Nephron progenitor cell (in vitro differentiated cells): ENCODE measurements around the gene NXT1.

Experiments
- DNase-seq: peaks from one replicate; pipeline ENCODE4 v3.0.0; 2021
- H3K27ac Mint-ChIP-seq: 2 replicates; pipeline ENCODE4 v1.8.0; 2021; ENCODE audit warnings: mild to moderate bottlenecking, moderate library complexity, mixed read lengths
- H3K27me3 Mint-ChIP-seq: 2 replicates; pipeline ENCODE4 v1.8.0; 2021; ENCODE audit warnings: mild to moderate bottlenecking, low read depth, mixed read lengths; ENCODE audit not compliant: poor library complexity
- H3K36me3 Mint-ChIP-seq: 2 replicates; pipeline ENCODE4 v1.8.0; 2021; ENCODE audit warnings: low read depth, mixed read lengths
- H3K4me1 Mint-ChIP-seq: 2 replicates; pipeline ENCODE4 v1.8.0; 2021; ENCODE audit warnings: mixed read lengths
- H3K4me3 Mint-ChIP-seq: 2 replicates; pipeline ENCODE4 v1.8.0; 2021; ENCODE audit warnings: mild to moderate bottlenecking, moderate library complexity, mixed read lengths
- H3K9me3 Mint-ChIP-seq: 2 replicates; pipeline ENCODE4 v1.8.0; 2021; ENCODE audit warnings: mild to moderate bottlenecking, moderate library complexity, mixed read lengths
- TF ChIP-seq, protein P1 (sequence below): fragments of 200-600 bp; sonication (generic); IDR thresholded peaks from 2 replicates; pipeline ENCODE4 v1.5.0; 2021; ENCODE audit warnings: antibody characterized with exemption

The NXT1 gene

DNA sequence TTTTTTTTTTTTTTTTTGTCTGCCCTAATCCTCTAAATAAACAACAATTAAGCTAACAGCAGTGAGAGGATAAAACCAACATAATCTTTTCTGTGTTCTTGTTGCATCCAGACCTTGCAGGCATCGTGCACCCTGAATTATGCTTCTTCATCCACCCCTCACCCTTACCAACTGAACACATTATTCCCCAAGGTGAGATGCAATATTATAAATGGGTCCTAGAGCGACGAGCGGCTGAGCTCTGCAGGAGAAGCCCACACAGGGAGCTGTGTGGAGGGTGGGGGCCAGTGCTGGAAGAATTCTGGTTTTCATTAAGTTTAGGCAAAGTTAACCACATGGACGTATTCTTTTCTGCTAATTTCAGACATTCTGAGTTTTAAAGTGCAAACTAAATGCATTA lies 32.2 kb upstream of the NXT1 start:
- DNase-seq = no peak
- H3K4me3 Mint-ChIP-seq = no peak overlapping the region
- no peaks in the 10 kb centered on the region for H3K36me3 Mint-ChIP-seq
- H3K9me3 Mint-ChIP-seq = peaks cover 27% of the 10 kb centered on the region
- TF ChIP-seq, protein P1, sequence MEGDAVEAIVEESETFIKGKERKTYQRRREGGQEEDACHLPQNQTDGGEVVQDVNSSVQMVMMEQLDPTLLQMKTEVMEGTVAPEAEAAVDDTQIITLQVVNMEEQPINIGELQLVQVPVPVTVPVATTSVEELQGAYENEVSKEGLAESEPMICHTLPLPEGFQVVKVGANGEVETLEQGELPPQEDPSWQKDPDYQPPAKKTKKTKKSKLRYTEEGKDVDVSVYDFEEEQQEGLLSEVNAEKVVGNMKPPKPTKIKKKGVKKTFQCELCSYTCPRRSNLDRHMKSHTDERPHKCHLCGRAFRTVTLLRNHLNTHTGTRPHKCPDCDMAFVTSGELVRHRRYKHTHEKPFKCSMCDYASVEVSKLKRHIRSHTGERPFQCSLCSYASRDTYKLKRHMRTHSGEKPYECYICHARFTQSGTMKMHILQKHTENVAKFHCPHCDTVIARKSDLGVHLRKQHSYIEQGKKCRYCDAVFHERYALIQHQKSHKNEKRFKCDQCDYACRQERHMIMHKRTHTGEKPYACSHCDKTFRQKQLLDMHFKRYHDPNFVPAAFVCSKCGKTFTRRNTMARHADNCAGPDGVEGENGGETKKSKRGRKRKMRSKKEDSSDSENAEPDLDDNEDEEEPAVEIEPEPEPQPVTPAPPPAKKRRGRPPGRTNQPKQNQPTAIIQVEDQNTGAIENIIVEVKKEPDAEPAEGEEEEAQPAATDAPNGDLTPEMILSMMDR = no peak
- H3K4me1 Mint-ChIP-seq = no peaks in the 10 kb centered on the region
- H3K27ac Mint-ChIP-seq = no peak overlapping the region
- peaks cover 12% of the 10 kb centered on the region for H3K27me3 Mint-ChIP-seq

DNA sequence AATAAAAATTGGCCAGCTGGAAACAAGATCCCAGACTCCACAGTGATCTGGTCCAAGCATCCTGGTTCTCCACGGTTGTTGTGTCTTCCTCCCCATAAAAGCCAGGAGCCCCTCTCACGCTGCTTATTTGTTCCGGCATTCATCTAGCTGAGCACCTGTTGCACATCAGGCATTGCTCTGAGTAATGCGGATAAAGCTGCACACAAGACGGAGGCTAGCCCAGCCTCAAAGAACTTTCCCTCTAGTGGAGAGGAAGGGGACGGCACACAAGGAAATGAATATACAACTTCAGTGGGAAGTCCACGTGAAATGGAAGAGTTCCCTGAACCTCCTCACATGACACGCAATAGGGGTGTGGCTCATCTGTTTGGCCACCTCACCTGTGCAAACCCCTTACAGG lies 30.3 kb upstream of the NXT1 start:
- H3K4me3 Mint-ChIP-seq = no peak overlapping the region
- no peak overlapping the region for H3K27ac Mint-ChIP-seq
- TF ChIP-seq, protein P1 = no peak
- DNase-seq = no peak
- peaks cover 27% of the 10 kb centered on the region for H3K9me3 Mint-ChIP-seq
- H3K27me3 Mint-ChIP-seq = peaks cover 12% of the 10 kb centered on the region
- no peaks in the 10 kb centered on the region for H3K4me1 Mint-ChIP-seq
- H3K36me3 Mint-ChIP-seq = no peaks in the 10 kb centered on the region

DNA sequence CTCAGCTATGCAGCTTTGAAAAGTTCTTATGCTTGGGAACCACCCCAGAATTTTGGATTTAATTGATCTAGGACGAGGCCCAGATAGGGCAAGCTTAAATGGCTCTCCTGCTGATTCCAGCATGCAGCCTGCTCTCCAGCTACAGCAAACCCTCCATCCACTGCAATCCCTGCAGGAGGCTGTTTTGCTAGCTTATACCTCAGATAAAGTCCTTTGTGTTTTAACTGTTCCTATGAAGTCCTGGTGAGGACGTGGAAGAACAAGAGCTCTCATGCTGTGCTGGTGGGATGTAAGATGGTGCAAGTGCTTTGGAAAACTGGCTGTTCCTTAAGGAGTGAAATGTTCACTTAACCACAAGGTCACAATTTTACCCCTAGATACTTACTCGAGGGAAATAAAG lies 25.5 kb upstream of the NXT1 start:
- Mint-ChIP-seq H3K4me1 (no peaks in the 10 kb centered on the region), H3K27me3 (peaks cover 5% of the 10 kb centered on the region), H3K9me3 (peaks cover 20% of the 10 kb centered on the region), H3K27ac (no peak overlapping the region), H3K4me3 (no peak overlapping the region), H3K36me3 (no peaks in the 10 kb centered on the region)
- TF ChIP-seq, protein P1 = no peak
- DNase-seq = no peak

DNA sequence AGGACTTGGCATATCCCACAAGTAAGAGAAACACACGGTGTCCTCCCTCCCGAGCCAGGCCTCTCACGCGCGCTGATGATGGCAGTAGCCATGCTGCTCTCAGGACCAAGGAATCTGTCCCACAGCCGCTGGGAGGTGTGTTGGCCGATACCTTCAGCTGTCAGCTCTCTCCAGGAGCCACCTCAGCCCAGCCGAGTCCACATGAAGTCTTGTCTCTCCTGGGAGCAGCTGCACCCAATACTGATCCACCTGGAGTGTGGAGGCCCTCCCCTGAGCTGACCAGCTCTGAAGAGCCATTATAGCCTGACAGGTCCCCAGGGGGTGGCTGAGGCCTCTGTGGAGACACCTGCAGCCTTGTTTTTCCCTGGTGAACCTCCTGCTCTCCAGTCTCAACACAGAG lies 23.8 kb upstream of the NXT1 start:
- TF ChIP-seq, protein P1 = no peak
- peaks cover 3% of the 10 kb centered on the region for H3K27me3 Mint-ChIP-seq
- H3K9me3 Mint-ChIP-seq = peaks cover 8% of the 10 kb centered on the region
- no peaks in the 10 kb centered on the region for H3K4me1 Mint-ChIP-seq
- DNase-seq = no peak
- H3K4me3 Mint-ChIP-seq = no peak overlapping the region
- H3K36me3 Mint-ChIP-seq = no peaks in the 10 kb centered on the region
- H3K27ac Mint-ChIP-seq = no peak overlapping the region

DNA sequence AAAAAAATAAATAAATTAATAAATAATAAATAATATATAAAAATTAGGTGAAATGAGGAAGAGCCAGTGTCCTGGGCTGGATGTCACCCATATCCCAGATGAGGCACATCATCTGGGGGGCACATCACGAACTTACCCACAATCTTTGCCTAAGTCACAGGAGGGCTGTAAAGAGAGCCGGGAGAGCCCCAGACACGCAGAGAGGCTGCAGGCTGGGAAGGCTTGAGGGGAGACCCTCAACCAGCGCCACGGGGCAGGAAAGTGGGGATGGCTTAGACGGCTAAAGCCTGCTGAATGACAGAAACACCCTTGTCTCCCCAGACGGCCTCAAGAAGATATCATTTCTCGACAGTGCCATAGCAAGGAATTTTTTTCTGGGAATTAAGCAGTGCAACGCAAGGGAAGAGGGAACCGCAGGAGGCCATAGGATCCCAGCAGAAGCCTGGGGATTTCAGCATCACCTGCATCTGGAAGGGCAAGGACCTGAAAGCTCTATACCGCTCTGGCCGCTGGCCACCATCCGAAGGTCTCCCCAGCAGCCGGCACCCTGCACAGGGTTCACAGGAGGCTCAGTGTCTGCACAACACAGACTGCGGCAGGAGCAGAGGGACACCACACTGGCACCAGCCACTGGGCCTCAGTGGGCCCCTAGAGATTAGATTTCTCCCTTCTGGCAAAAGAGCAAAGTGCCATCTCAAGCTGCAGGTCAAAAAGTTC lies 22.8 kb upstream of the NXT1 start:
- Mint-ChIP-seq H3K4me3 (no peak overlapping the region), H3K27me3 (peaks cover 9% of the 10 kb centered on the region), H3K4me1 (no peaks in the 10 kb centered on the region), H3K9me3 (peaks cover 4% of the 10 kb centered on the region), H3K36me3 (no peaks in the 10 kb centered on the region), H3K27ac (no peak overlapping the region)
- TF ChIP-seq, protein P1 = no peak
- DNase-seq = no peak
